Hepatocyte (in vitro differentiated cells): Measurements from ENCODE around the gene DMRT1. TPM values are rescaled to one million over a fixed set of nuclear protein-coding genes. Genes with fewer than 3 reads are reported as not detected.

ENCODE experiments used
- DNase-seq: peaks from one replicate; pipeline ENCODE4 v3.0.0-alpha.2; 2016; ENCODE audit warnings: low spot score
- H2AFZ ChIP-seq: fragments of 200-600 bp; sonication (generic); 2 replicates; pipeline ENCODE4 v1.6.0; 2016; ENCODE audit warnings: antibody characterized with exemption, mild to moderate bottlenecking
- H3K27ac ChIP-seq: fragments of 200-600 bp; sonication (generic); 2 replicates; pipeline ENCODE4 v1.5.1; 2016; ENCODE audit warnings: mild to moderate bottlenecking
- H3K27me3 ChIP-seq: fragments of 200-600 bp; sonication (generic); 2 replicates; pipeline ENCODE4 v1.6.1; 2016
- H3K36me3 ChIP-seq: fragments of 200-600 bp; sonication (generic); replicated peaks from 2 replicates; pipeline ENCODE4 v1.5.1; 2016; ENCODE audit warnings: low read depth; ENCODE audit not compliant: insufficient read depth
- H3K4me1 ChIP-seq: fragments of 200-600 bp; sonication (generic); 2 replicates; pipeline ENCODE4 v1.5.1; 2016; ENCODE audit warnings: mild to moderate bottlenecking, moderate library complexity; ENCODE audit not compliant: insufficient read depth
- H3K4me2 ChIP-seq: fragments of 200-600 bp; sonication (generic); 2 replicates; pipeline ENCODE4 v1.6.0; 2016
- H3K4me3 ChIP-seq: fragments of 200-600 bp; sonication (generic); 2 replicates; pipeline ENCODE4 v1.5.1; 2016; ENCODE audit warnings: mild to moderate bottlenecking
- H3K79me2 ChIP-seq: fragments of 200-600 bp; sonication (generic); 2 replicates; pipeline ENCODE4 v1.6.0; 2017; ENCODE audit warnings: mild to moderate bottlenecking
- H3K9me2 ChIP-seq: fragments of 200-600 bp; sonication (generic); replicated peaks from 2 replicates; pipeline ENCODE4 v1.6.0; 2017; ENCODE audit warnings: mild to moderate bottlenecking; ENCODE audit not compliant: insufficient read depth
- H3K9me3 ChIP-seq: fragments of 200-600 bp; sonication (generic); 2 replicates; pipeline ENCODE4 v1.5.1; 2016; ENCODE audit warnings: low read depth, mild to moderate bottlenecking
- H4K20me1 ChIP-seq: fragments of 200-600 bp; sonication (generic); 2 replicates; pipeline ENCODE4 v1.6.0; 2016; ENCODE audit warnings: mild to moderate bottlenecking; ENCODE audit not compliant: insufficient read depth, poor library complexity, severe bottlenecking
- CTCF ChIP-seq: fragments of 200-600 bp; sonication (generic); IDR thresholded peaks from 2 replicates; pipeline ENCODE4 v1.5.1; 2016; ENCODE audit warnings: antibody characterized with exemption, mild to moderate bottlenecking; ENCODE audit not compliant: poor library complexity
- EZH2 ChIP-seq: fragments of 200-600 bp; sonication (generic); IDR thresholded peaks from 2 replicates; pipeline ENCODE4 v1.6.1; 2016; ENCODE audit warnings: antibody characterized with exemption, mild to moderate bottlenecking, borderline replicate concordance
- EZH2phosphoT487 ChIP-seq: fragments of 200-600 bp; sonication (generic); IDR thresholded peaks from one replicate; pipeline ENCODE4 v1.6.1; 2018; ENCODE audit warnings: antibody characterized with exemption, mild to moderate bottlenecking, low read depth, moderate library complexity; ENCODE audit not compliant: unreplicated experiment, severe bottlenecking
- whole genome bisulfite sequencing: methylation state at CpG from one replicate; pipeline ENCODE4 v1.1.6; 2016; ENCODE audit warnings: low lambda C conversion rate; ENCODE audit errors: missing lambda C conversion rate; 5-methylcytosine and 5-hydroxymethylcytosine counted together
- polyA plus RNA-seq: library from polyadenylated mRNA; unstranded; fragments of >200 nt; fragmentation: Nextera tagmentation; extraction: Ambion mirVana; gene quantifications from 2 replicates; pipeline ENCODE4 v1.2.1, GENCODE V29; 2016
- total RNA-seq: library from RNA; depleted of rRNA; stranded (reverse); fragments of >200 nt; gene quantifications from 2 replicates; pipeline ENCODE4 v1.2.3, GENCODE V29; 2014

The DMRT1 gene
- total and polyA plus RNA-seq, 2 experiments from 2014 or later, result not detected

- Histone ChIP-seq H3K27me3 (peaks cover 9% of the 10 kb centered on the region), H3K27ac (no peak overlapping the region), H3K36me3 (no peaks in the 10 kb centered on the region), H3K4me2 (peak overlapping the region; percentile 14), H3K9me2 (no peaks in the 10 kb centered on the region), H3K9me3 (no peaks in the 10 kb centered on the region), H3K79me2 (no peaks in the 10 kb centered on the region), H4K20me1 (no peaks in the 10 kb centered on the region), H3K4me3 (no peak overlapping the region), H3K4me1 (peaks cover 8% of the 10 kb centered on the region), H2AFZ (peak overlapping the region; percentile 21)
- peak; percentile 21 for DNase-seq
- 30% methylated on average over 12 of the region's 12 CpGs for WGBS
- TF ChIP-seq CTCF, result no peak
- TF ChIP-seq EZH2phosphoT487, result peak; percentile 78
Observed at GRCh38 chr9:899440-900184, 58.1 kb downstream of the DMRT1 start.

GRCh38 chr9:903886-904285 is 62.4 kb downstream of the DMRT1 start:
- WGBS, result 70% methylated on average over 3 of the region's 3 CpGs
- Histone ChIP-seq H4K20me1 (no peaks in the 10 kb centered on the region), H3K4me3 (no peak overlapping the region)

GRCh38 chr9:905906-906305 is 64.4 kb downstream of the DMRT1 start:
- peaks cover 62% of the 10 kb centered on the region for H3K27me3 ChIP-seq
- no peaks in the 10 kb centered on the region for H4K20me1 ChIP-seq
- no peaks in the 10 kb centered on the region for H3K36me3 ChIP-seq
- no peaks in the 10 kb centered on the region for H3K79me2 ChIP-seq
- DNase-seq, result no peak
- H3K4me3 ChIP-seq, result no peak overlapping the region
- no peak for TF ChIP-seq CTCF
- no peak for TF ChIP-seq EZH2phosphoT487
- TF ChIP-seq EZH2, result no peak
- WGBS, result 76% methylated on average over 6 of the region's 6 CpGs
- H3K9me2 ChIP-seq, result no peaks in the 10 kb centered on the region
- H3K27ac ChIP-seq, result no peak overlapping the region
- no peaks in the 10 kb centered on the region for H3K4me1 ChIP-seq
- H3K9me3 ChIP-seq, result no peaks in the 10 kb centered on the region
- H3K4me2 ChIP-seq, result no peak overlapping the region
- no peak overlapping the region for H2AFZ ChIP-seq

More at GRCh38 chr9:903886-904285, 62.4 kb downstream of the DMRT1 start:
- Histone ChIP-seq H3K9me3 (no peaks in the 10 kb centered on the region), H2AFZ (no peak overlapping the region), H3K4me1 (peaks cover 6% of the 10 kb centered on the region), H3K36me3 (no peaks in the 10 kb centered on the region), H3K27ac (no peak overlapping the region), H3K79me2 (no peaks in the 10 kb centered on the region), H3K4me2 (no peak overlapping the region), H3K27me3 (peaks cover 42% of the 10 kb centered on the region), H3K9me2 (no peaks in the 10 kb centered on the region)
- DNase-seq, result no peak
- TF ChIP-seq EZH2 (no peak), EZH2phosphoT487 (no peak), CTCF (no peak)
